Fibroblast of lung (primary cell): ENCODE data around the gene TRPM3. TPM values are rescaled to one million over a fixed set of nuclear protein-coding genes. Genes with fewer than 3 reads are reported as not detected.

Experiments used
- DNase-seq, 2 donors: peaks; one replicate each; pipeline versions ENCODE4 v3.0.0 to v3.0.0-alpha.2; 2010; ENCODE audit warnings: low read depth in 2 of 2
- H2AFZ ChIP-seq: 2 replicates; pipeline ENCODE4 v1.5.1; 2012; ENCODE audit warnings: low read length, control low read depth, inconsistent platforms
- H3K27ac ChIP-seq: 2 replicates; pipeline ENCODE4 v1.5.1; 2011; ENCODE audit warnings: low read length, control low read depth; ENCODE audit not compliant: insufficient read depth
- H3K27me3 ChIP-seq: 2 replicates; pipeline ENCODE4 v1.5.1; 2011; ENCODE audit warnings: mild to moderate bottlenecking, low read length; ENCODE audit not compliant: control insufficient read depth, insufficient read depth
- H3K36me3 ChIP-seq: 2 replicates; pipeline ENCODE4 v1.5.1; 2011; ENCODE audit warnings: low read length; ENCODE audit not compliant: control insufficient read depth, insufficient read depth
- H3K4me1 ChIP-seq: 2 replicates; pipeline ENCODE4 v1.5.1; 2011; ENCODE audit warnings: low read length; ENCODE audit not compliant: control insufficient read depth, insufficient read depth; ENCODE audit errors: extremely low read depth
- H3K4me2 ChIP-seq: 2 replicates; pipeline ENCODE4 v1.5.1; 2011; ENCODE audit warnings: low read length, control low read depth; ENCODE audit not compliant: insufficient read depth; ENCODE audit errors: extremely low read depth
- H3K4me3 ChIP-seq, 4 experiments: fragments of 200-600 bp in 1 of 4; sonication (generic) in 1 of 4; replicated peaks in 1 of 4; 2 replicates each; pipeline ENCODE4 v1.5.1; 2011 to 2016; ENCODE audit warnings: low read length in 4 of 4, low read depth in 3 of 4, mild to moderate bottlenecking in 3 of 4, control low read depth in 2 of 4, inconsistent platforms in 1 of 4, mixed read lengths in 1 of 4; ENCODE audit not compliant: insufficient read depth in 1 of 4; ENCODE audit errors: control extremely low read depth in 1 of 4
- H3K79me2 ChIP-seq: 2 replicates; pipeline ENCODE4 v1.5.1; 2012; ENCODE audit warnings: mild to moderate bottlenecking, low read length, inconsistent platforms; ENCODE audit not compliant: control insufficient read depth, insufficient read depth
- H3K9ac ChIP-seq: 2 replicates; pipeline ENCODE4 v1.5.1; 2011; ENCODE audit warnings: mild to moderate bottlenecking, low read length, control low read depth; ENCODE audit not compliant: insufficient read depth
- H3K9me3 ChIP-seq: 2 replicates; pipeline ENCODE4 v1.5.1; 2012; ENCODE audit warnings: low read depth, low read length; ENCODE audit not compliant: control insufficient read depth, insufficient read depth
- H4K20me1 ChIP-seq: 2 replicates; pipeline ENCODE4 v1.5.1; 2011; ENCODE audit warnings: low read length; ENCODE audit not compliant: control insufficient read depth, insufficient read depth; ENCODE audit errors: extremely low read depth
- EZH2 ChIP-seq: IDR thresholded peaks from 2 replicates; pipeline ENCODE4 v1.5.1; 2012; ENCODE audit warnings: low read length, control low read depth, mild to moderate bottlenecking; ENCODE audit errors: missing control alignments
- polyA plus RNA-seq, 2 donors: library from polyadenylated mRNA; depleted of rRNA in 1 of 2; stranded (reverse) in 1 of 2; unstranded in 1 of 2; fragments of >200 nt; gene quantifications; 2 replicates each; pipeline ENCODE4 v1.2.1, GENCODE V29; 2011 to 2012; ENCODE audit warnings: missing spikeins in 1 of 2
- total RNA-seq: library from RNA; depleted of rRNA; stranded (reverse); fragments of >200 nt; gene quantifications from 2 replicates; pipeline ENCODE4 v1.2.1, GENCODE V29; 2014
- TF ChIP-seq, protein P1 (sequence below), 2 donors: IDR thresholded peaks in 1 of 2; conservative IDR thresholded peaks in 1 of 2; 1 replicate in 1 of 2; 2 replicates in 1 of 2; pipeline ENCODE4 v1.5.1; 2011 to 2012; ENCODE audit warnings: low read length in 2 of 2, control low read depth in 1 of 2, inconsistent platforms in 1 of 2, low read depth in 1 of 2, mild to moderate bottlenecking in 1 of 2

Gene TRPM3
- total and polyA plus RNA-seq, 2 donors (not counting 1 experiment from before 2014, with no cell fraction given) = 0.05 to 0.50 TPM

- Histone ChIP-seq H3K9ac (no peak overlapping the region), H3K9me3 (no peaks in the 10 kb centered on the region), H4K20me1 (no peaks in the 10 kb centered on the region), H3K4me3 (no peak overlapping the region), H3K27me3 (no peaks in the 10 kb centered on the region), H3K4me1 (no peaks in the 10 kb centered on the region), H3K79me2 (no peaks in the 10 kb centered on the region), H3K36me3 (no peaks in the 10 kb centered on the region), H3K27ac (no peak overlapping the region), H2AFZ (no peak overlapping the region), H3K4me2 (no peak overlapping the region)
- TF ChIP-seq, protein P1, sequence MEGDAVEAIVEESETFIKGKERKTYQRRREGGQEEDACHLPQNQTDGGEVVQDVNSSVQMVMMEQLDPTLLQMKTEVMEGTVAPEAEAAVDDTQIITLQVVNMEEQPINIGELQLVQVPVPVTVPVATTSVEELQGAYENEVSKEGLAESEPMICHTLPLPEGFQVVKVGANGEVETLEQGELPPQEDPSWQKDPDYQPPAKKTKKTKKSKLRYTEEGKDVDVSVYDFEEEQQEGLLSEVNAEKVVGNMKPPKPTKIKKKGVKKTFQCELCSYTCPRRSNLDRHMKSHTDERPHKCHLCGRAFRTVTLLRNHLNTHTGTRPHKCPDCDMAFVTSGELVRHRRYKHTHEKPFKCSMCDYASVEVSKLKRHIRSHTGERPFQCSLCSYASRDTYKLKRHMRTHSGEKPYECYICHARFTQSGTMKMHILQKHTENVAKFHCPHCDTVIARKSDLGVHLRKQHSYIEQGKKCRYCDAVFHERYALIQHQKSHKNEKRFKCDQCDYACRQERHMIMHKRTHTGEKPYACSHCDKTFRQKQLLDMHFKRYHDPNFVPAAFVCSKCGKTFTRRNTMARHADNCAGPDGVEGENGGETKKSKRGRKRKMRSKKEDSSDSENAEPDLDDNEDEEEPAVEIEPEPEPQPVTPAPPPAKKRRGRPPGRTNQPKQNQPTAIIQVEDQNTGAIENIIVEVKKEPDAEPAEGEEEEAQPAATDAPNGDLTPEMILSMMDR (conservative IDR thresholded peaks at IDR 0.05 in 1 of 2, IDR thresholded peaks at IDR 0.05 in 1 of 2; ENCODE audit: low read depth in 1 of 2, low read length in 2 of 2) = no peak
- no peak for TF ChIP-seq EZH2
- no peak for DNase-seq
Measured at GRCh38 chr9:70673844-70674243, 447.6 kb downstream of the TRPM3 start.

- no peaks in the 10 kb centered on the region for H3K4me1 ChIP-seq
- TF ChIP-seq EZH2 = no peak
- TF ChIP-seq, protein P1 (conservative IDR thresholded peaks at IDR 0.05 in 1 of 2, IDR thresholded peaks at IDR 0.05 in 1 of 2; ENCODE audit: low read depth in 1 of 2, low read length in 2 of 2) = no peak
- no peaks in the 10 kb centered on the region for H4K20me1 ChIP-seq
- H3K36me3 ChIP-seq = no peaks in the 10 kb centered on the region
- no peaks in the 10 kb centered on the region for H3K27me3 ChIP-seq
- no peak overlapping the region for H2AFZ ChIP-seq
- DNase-seq = peak in 1 of 2 donors; percentile 9
- H3K27ac ChIP-seq = no peak overlapping the region
- no peak overlapping the region for H3K9ac ChIP-seq
- H3K4me3 ChIP-seq = no peak overlapping the region
- no peak overlapping the region for H3K4me2 ChIP-seq
- H3K79me2 ChIP-seq = no peaks in the 10 kb centered on the region
- no peaks in the 10 kb centered on the region for H3K9me3 ChIP-seq
Measured at GRCh38 chr9:70672161-70672649, 449.2 kb downstream of the TRPM3 start.

DNA sequence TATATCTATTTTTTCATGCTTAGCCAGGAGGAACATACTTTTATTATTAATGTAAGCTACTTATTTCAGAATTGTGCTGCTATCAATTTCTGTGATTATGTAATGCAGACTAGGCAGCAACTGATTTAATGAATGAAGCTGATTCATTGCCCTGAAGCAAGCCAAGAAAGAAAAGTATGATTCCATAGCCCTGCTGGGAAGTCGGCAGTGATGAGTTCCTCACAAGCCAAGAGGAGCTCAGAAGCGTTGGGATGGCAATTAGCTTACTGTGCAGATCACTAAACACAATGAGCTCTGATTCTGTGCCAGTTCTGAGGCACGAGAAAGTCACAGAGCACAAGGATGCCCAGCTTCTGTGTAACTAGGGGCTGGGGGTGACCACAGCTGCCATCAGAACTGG lies 452.7 kb downstream of the TRPM3 start:
- Histone ChIP-seq H3K4me3 (no peak overlapping the region), H3K9ac (no peak overlapping the region), H3K36me3 (no peaks in the 10 kb centered on the region), H3K27me3 (no peaks in the 10 kb centered on the region), H3K79me2 (no peaks in the 10 kb centered on the region), H2AFZ (no peak overlapping the region), H3K9me3 (no peaks in the 10 kb centered on the region), H3K4me2 (no peak overlapping the region), H3K4me1 (no peaks in the 10 kb centered on the region), H4K20me1 (no peaks in the 10 kb centered on the region), H3K27ac (no peak overlapping the region)
- peak in 1 of 2 donors; percentile 13 for DNase-seq
- TF ChIP-seq EZH2 = no peak
- TF ChIP-seq, protein P1 (conservative IDR thresholded peaks at IDR 0.05 in 1 of 2, IDR thresholded peaks at IDR 0.05 in 1 of 2; ENCODE audit: low read depth in 1 of 2, low read length in 2 of 2) = no peak
